ENCODE results near the gene GDPD4. TPM values are rescaled to one million over a fixed set of nuclear protein-coding genes. Genes with fewer than 3 reads are reported as not detected.

GDPD4 gene
- total RNA-seq, 1 donor from 2014 or later = not detected

GRCh38 chr11:77259641-77260040, 41.8 kb downstream of the GDPD4 start:
- H3K4me1 Mint-ChIP-seq (ENCODE audit: low read depth) = peaks cover 8% of the 10 kb centered on the region
- peaks cover 9% of the 10 kb centered on the region for H3K36me3 Mint-ChIP-seq (ENCODE audit: low read depth)
- no peak for DNase-seq (ENCODE audit: low spot score)
- no peak for TF ChIP-seq CTCF (IDR thresholded peaks at IDR 0.05)
- H3K9me3 Mint-ChIP-seq (ENCODE audit: low read depth) = peaks cover 28% of the 10 kb centered on the region
- H3K27me3 Mint-ChIP-seq (ENCODE audit: low read depth) = no peaks in the 10 kb centered on the region
- no peak overlapping the region for H3K27ac Mint-ChIP-seq (ENCODE audit: unreplicated experiment)
- no peak overlapping the region for H3K4me3 Mint-ChIP-seq (ENCODE audit: unreplicated experiment)

GRCh38 chr11:77253690-77254089, 47.8 kb downstream of the GDPD4 start:
- no peak overlapping the region for H3K4me3 Mint-ChIP-seq (ENCODE audit: unreplicated experiment)
- H3K9me3 Mint-ChIP-seq (ENCODE audit: low read depth) = peaks cover 21% of the 10 kb centered on the region
- no peaks in the 10 kb centered on the region for H3K36me3 Mint-ChIP-seq (ENCODE audit: low read depth)

GRCh38 chr11:77252555-77253270, 48.8 kb downstream of the GDPD4 start:
- no peak for TF ChIP-seq CTCF (IDR thresholded peaks at IDR 0.05)
- Mint-ChIP-seq H3K9me3 (ENCODE audit: low read depth) (peaks cover 21% of the 10 kb centered on the region), H3K4me1 (ENCODE audit: low read depth) (no peaks in the 10 kb centered on the region), H3K27ac (ENCODE audit: unreplicated experiment) (no peak overlapping the region), H3K36me3 (ENCODE audit: low read depth) (no peaks in the 10 kb centered on the region), H3K27me3 (ENCODE audit: low read depth) (no peaks in the 10 kb centered on the region), H3K4me3 (ENCODE audit: unreplicated experiment) (no peak overlapping the region)
- DNase-seq (ENCODE audit: low spot score) = no peak

More at GRCh38 chr11:77253690-77254089, 47.8 kb downstream of the GDPD4 start:
- Mint-ChIP-seq H3K27ac (ENCODE audit: unreplicated experiment) (no peak overlapping the region), H3K27me3 (ENCODE audit: low read depth) (no peaks in the 10 kb centered on the region), H3K4me1 (ENCODE audit: low read depth) (no peaks in the 10 kb centered on the region)
- DNase-seq (ENCODE audit: low spot score) = no peak
- no peak for TF ChIP-seq CTCF (IDR thresholded peaks at IDR 0.05)

GRCh38 chr11:77250881-77251640, 50.4 kb downstream of the GDPD4 start:
- no peak for TF ChIP-seq CTCF (IDR thresholded peaks at IDR 0.05)
- Mint-ChIP-seq H3K4me1 (ENCODE audit: low read depth) (no peaks in the 10 kb centered on the region), H3K4me3 (ENCODE audit: unreplicated experiment) (no peak overlapping the region), H3K9me3 (ENCODE audit: low read depth) (peaks cover 21% of the 10 kb centered on the region), H3K27me3 (ENCODE audit: low read depth) (no peaks in the 10 kb centered on the region), H3K27ac (ENCODE audit: unreplicated experiment) (no peak overlapping the region), H3K36me3 (ENCODE audit: low read depth) (no peaks in the 10 kb centered on the region)
- DNase-seq (ENCODE audit: low spot score) = no peak

GRCh38 chr11:77249427-77249826, 52.1 kb downstream of the GDPD4 start:
- no peaks in the 10 kb centered on the region for H3K27me3 Mint-ChIP-seq (ENCODE audit: low read depth)
- DNase-seq (ENCODE audit: low spot score) = no peak
- no peaks in the 10 kb centered on the region for H3K36me3 Mint-ChIP-seq (ENCODE audit: low read depth)
- H3K27ac Mint-ChIP-seq (ENCODE audit: unreplicated experiment) = no peak overlapping the region
- no peak for TF ChIP-seq CTCF (IDR thresholded peaks at IDR 0.05)
- peaks cover 10% of the 10 kb centered on the region for H3K4me1 Mint-ChIP-seq (ENCODE audit: low read depth)
- no peak overlapping the region for H3K4me3 Mint-ChIP-seq (ENCODE audit: unreplicated experiment)
- H3K9me3 Mint-ChIP-seq (ENCODE audit: low read depth) = peaks cover 21% of the 10 kb centered on the region
